ENCODE results near the gene SCLY.

DNA sequence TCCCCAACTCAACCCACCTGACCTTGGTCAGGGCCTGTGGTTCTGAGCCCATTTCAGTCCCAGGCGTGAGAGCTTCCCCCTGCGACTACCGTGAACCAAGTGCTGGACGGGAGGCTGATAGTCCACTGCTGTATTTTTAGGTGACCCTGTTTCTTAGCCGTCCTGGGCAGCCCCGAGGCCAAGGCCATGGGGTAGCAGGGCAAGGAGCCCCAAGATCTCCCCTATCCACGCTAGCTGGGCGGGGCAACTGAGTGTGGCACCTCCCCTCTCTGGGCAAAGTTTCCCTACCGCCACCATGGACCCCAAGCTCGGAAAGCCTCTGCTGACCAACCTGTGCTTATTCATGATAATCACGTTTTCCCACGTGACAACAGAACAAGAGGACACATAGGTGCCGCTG, 77.1 kb downstream of the SCLY start:
- no peak for TF ChIP-seq CTCF (CRISPR knock-in tag; IDR thresholded peaks at IDR 0.05)
- TF ChIP-seq KDM3A (CRISPR knock-in tag; IDR thresholded peaks at IDR 0.05; ENCODE audit: low read depth): no peak
- no peak for TF ChIP-seq THRA (CRISPR knock-in tag; IDR thresholded peaks at IDR 0.05; ENCODE audit: borderline replicate concordance)
- no peak for TF ChIP-seq ETS1 (CRISPR knock-in tag; IDR thresholded peaks at IDR 0.05)
- TF ChIP-seq ZNF780A (CRISPR knock-in tag; IDR thresholded peaks at IDR 0.05): no peak
- TF ChIP-seq, protein P1, sequence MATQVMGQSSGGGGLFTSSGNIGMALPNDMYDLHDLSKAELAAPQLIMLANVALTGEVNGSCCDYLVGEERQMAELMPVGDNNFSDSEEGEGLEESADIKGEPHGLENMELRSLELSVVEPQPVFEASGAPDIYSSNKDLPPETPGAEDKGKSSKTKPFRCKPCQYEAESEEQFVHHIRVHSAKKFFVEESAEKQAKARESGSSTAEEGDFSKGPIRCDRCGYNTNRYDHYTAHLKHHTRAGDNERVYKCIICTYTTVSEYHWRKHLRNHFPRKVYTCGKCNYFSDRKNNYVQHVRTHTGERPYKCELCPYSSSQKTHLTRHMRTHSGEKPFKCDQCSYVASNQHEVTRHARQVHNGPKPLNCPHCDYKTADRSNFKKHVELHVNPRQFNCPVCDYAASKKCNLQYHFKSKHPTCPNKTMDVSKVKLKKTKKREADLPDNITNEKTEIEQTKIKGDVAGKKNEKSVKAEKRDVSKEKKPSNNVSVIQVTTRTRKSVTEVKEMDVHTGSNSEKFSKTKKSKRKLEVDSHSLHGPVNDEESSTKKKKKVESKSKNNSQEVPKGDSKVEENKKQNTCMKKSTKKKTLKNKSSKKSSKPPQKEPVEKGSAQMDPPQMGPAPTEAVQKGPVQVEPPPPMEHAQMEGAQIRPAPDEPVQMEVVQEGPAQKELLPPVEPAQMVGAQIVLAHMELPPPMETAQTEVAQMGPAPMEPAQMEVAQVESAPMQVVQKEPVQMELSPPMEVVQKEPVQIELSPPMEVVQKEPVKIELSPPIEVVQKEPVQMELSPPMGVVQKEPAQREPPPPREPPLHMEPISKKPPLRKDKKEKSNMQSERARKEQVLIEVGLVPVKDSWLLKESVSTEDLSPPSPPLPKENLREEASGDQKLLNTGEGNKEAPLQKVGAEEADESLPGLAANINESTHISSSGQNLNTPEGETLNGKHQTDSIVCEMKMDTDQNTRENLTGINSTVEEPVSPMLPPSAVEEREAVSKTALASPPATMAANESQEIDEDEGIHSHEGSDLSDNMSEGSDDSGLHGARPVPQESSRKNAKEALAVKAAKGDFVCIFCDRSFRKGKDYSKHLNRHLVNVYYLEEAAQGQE (IDR thresholded peaks at IDR 0.05; ENCODE audit: borderline replicate concordance in 1 of 2, low read depth in 1 of 2, low read length in 2 of 2): no peak
- TF ChIP-seq, protein P2, sequence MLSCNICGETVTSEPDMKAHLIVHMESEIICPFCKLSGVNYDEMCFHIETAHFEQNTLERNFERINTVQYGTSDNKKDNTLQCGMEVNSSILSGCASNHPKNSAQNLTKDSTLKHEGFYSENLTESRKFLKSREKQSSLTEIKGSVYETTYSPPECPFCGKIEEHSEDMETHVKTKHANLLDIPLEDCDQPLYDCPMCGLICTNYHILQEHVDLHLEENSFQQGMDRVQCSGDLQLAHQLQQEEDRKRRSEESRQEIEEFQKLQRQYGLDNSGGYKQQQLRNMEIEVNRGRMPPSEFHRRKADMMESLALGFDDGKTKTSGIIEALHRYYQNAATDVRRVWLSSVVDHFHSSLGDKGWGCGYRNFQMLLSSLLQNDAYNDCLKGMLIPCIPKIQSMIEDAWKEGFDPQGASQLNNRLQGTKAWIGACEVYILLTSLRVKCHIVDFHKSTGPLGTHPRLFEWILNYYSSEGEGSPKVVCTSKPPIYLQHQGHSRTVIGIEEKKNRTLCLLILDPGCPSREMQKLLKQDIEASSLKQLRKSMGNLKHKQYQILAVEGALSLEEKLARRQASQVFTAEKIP (CRISPR knock-in tag; IDR thresholded peaks at IDR 0.05; ENCODE audit: borderline replicate concordance): no peak
- no peak for TF ChIP-seq CBX2 (IDR thresholded peaks at IDR 0.05; ENCODE audit: low read depth, low read length)
- TF ChIP-seq CBX2 (CRISPR knock-in tag; IDR thresholded peaks at IDR 0.05; ENCODE audit: low read depth): no peak
- TF ChIP-seq MAFG (CRISPR knock-in tag; IDR thresholded peaks at IDR 0.05): no peak
